Sigmoid colon (tissue), 7 donors: Measurements from ENCODE around the gene UBE2E3. TPM values are rescaled to one million over a fixed set of nuclear protein-coding genes. Genes with fewer than 3 reads are reported as not detected.

ENCODE experiments used
- DNase-seq: peaks from one replicate; pipeline ENCODE4 v3.0.0-alpha.2; 2019
- H3K27ac ChIP-seq, 4 donors: fragments of 200-600 bp; sonication (generic); one replicate each; pipeline ENCODE4 v1.5.1; 2016 to 2019; ENCODE audit warnings: mild to moderate bottlenecking in 1 of 4
- H3K27me3 ChIP-seq, 3 donors: fragments of 200-600 bp; sonication (generic); one replicate each; pipeline ENCODE4 v1.5.1; 2019; ENCODE audit warnings: mild to moderate bottlenecking in 1 of 3
- H3K36me3 ChIP-seq, 4 donors: fragments of 200-600 bp; sonication (generic); one replicate each; pipeline ENCODE4 v1.5.1; 2016 to 2019
- H3K4me1 ChIP-seq, 4 donors: fragments of 200-600 bp; sonication (generic); one replicate each; pipeline ENCODE4 v1.5.1; 2017 to 2019
- H3K4me3 ChIP-seq, 4 donors: fragments of 200-600 bp; sonication (generic); one replicate each; pipeline ENCODE4 v1.5.1; 2017 to 2019; ENCODE audit warnings: mild to moderate bottlenecking in 2 of 4, moderate library complexity in 1 of 4
- H3K9me3 ChIP-seq, 4 donors: fragments of 200-600 bp in 3 of 4; sonication (generic) in 3 of 4; one replicate each; pipeline versions ENCODE4 v1.5.1 to v1.6.1; 2013 to 2019
- EP300 ChIP-seq, 4 donors: sonication (generic); formaldehyde crosslinking; IDR thresholded peaks; one replicate each; pipeline ENCODE4 v1.6.1; 2017; ENCODE audit warnings: antibody characterized with exemption in 4 of 4
- POLR2A ChIP-seq, 2 donors: fragments of 450-650 bp; IDR thresholded peaks; one replicate each; pipeline ENCODE4 v1.6.1; 2016; ENCODE audit warnings: antibody characterized with exemption in 2 of 2, mild to moderate bottlenecking in 2 of 2, moderate library complexity in 2 of 2
- POLR2AphosphoS5 ChIP-seq, 4 donors: sonication (generic); formaldehyde crosslinking; IDR thresholded peaks; one replicate each; pipeline ENCODE4 v1.6.1; 2017; ENCODE audit warnings: antibody characterized with exemption in 4 of 4
- WGBS, 2 donors: extraction: QIAGEN DNeasy Blood & Tissue Kit; methylation state at CpG; one replicate each; pipeline ENCODE4 v1.1.7; 2013; 5-methylcytosine and 5-hydroxymethylcytosine counted together
- intact Hi-C: fragments of 100-400 bp; cut with DNase I; formaldehyde crosslinking; loops from one replicate; pipeline ENCODE4 v1.15.1; 2023
- polyA plus RNA-seq, 3 donors: library from polyadenylated mRNA; stranded (reverse); fragments of 200-250 nt; gene quantifications; one replicate each; pipeline ENCODE4 v1.2.3, GENCODE V29; 2013
- total RNA-seq, 4 donors: library from RNA; depleted of rRNA; stranded (reverse); fragments of >200 nt; gene quantifications; one replicate each; pipeline ENCODE4 v1.1.0, GENCODE V29; 2016
- TF ChIP-seq, protein P1 (sequence below), 4 experiments: fragments of 450-650 bp in 3 of 4; fragments of 200-600 bp in 1 of 4; IDR thresholded peaks; one replicate each; pipeline ENCODE4 v1.5.1; 2016 to 2019; ENCODE audit warnings: antibody characterized with exemption in 4 of 4, mild to moderate bottlenecking in 3 of 4, moderate library complexity in 2 of 4
- donor health status: healthy with polysubstance abuse.
- donor health status: Bipolar disorder and iron deficiency.
- donor health status: healthy.

UBE2E3 gene
- total and polyA plus RNA-seq, 7 donors = 37.5 to 108 (median 48.2) TPM

- intact Hi-C loops = loop anchor here (10.0 kb wide), 1 partner anchor 357 kb away; no protein-coding TSS in a partner anchor
- Histone ChIP-seq H3K27ac (no peak overlapping the region), H3K36me3 (no peaks in the 10 kb centered on the region), H3K4me1 (no peaks in the 10 kb centered on the region), H3K27me3 (no peaks in the 10 kb centered on the region), H3K9me3 (no peaks in the 10 kb centered on the region), H3K4me3 (no peak overlapping the region)
- DNase-seq = no peak
- TF ChIP-seq, protein P1, sequence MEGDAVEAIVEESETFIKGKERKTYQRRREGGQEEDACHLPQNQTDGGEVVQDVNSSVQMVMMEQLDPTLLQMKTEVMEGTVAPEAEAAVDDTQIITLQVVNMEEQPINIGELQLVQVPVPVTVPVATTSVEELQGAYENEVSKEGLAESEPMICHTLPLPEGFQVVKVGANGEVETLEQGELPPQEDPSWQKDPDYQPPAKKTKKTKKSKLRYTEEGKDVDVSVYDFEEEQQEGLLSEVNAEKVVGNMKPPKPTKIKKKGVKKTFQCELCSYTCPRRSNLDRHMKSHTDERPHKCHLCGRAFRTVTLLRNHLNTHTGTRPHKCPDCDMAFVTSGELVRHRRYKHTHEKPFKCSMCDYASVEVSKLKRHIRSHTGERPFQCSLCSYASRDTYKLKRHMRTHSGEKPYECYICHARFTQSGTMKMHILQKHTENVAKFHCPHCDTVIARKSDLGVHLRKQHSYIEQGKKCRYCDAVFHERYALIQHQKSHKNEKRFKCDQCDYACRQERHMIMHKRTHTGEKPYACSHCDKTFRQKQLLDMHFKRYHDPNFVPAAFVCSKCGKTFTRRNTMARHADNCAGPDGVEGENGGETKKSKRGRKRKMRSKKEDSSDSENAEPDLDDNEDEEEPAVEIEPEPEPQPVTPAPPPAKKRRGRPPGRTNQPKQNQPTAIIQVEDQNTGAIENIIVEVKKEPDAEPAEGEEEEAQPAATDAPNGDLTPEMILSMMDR (IDR thresholded peaks at IDR 0.05) = no peak
- no peak for TF ChIP-seq POLR2AphosphoS5 (IDR thresholded peaks at IDR 0.05)
- no peak for TF ChIP-seq EP300 (IDR thresholded peaks at IDR 0.05)
- TF ChIP-seq POLR2A (IDR thresholded peaks at IDR 0.05) = no peak
- WGBS, 2 donors = 87 to 90% methylated on average over 1 of the region's 1 CpG
Measured at GRCh38 chr2:181107628-181107945, 127.2 kb downstream of the UBE2E3 start.

- Histone ChIP-seq H3K27me3 (no peaks in the 10 kb centered on the region), H3K27ac (no peak overlapping the region), H3K4me3 (no peak overlapping the region), H3K36me3 (no peaks in the 10 kb centered on the region), H3K4me1 (no peaks in the 10 kb centered on the region), H3K9me3 (no peaks in the 10 kb centered on the region)
- 94 to 95% methylated on average over 2 of the region's 2 CpGs for WGBS, 2 donors
- DNase-seq = no peak
- TF ChIP-seq, protein P1 (IDR thresholded peaks at IDR 0.05) = no peak
- TF ChIP-seq POLR2A (IDR thresholded peaks at IDR 0.05) = no peak
- intact Hi-C loops = no loop called here
Measured at GRCh38 chr2:181111059-181111458, 130.7 kb downstream of the UBE2E3 start.

DNA sequence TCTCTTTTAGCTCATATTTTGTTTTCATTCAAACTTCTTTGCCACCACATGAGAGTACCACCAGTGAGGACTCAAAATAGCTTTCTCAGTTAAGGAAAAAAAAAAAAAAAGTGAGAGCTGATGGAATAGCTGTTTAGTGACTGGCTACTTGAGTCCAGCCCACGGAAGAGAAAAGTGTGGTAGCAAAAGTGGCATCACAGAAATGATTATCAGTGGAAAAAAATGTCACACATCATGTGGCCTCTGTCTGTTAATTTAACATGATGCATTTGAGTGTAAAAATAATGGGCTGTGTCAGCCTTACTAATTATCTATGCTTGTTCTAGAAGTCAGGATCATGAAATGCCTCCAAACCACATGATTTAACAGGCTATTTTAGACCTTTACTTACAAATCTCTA, 132.5 kb downstream of the UBE2E3 start:
- H3K27me3 ChIP-seq = no peaks in the 10 kb centered on the region
- intact Hi-C loops = no loop called here
- no peak for DNase-seq
- no peak overlapping the region for H3K4me3 ChIP-seq
- TF ChIP-seq, protein P1 (IDR thresholded peaks at IDR 0.05) = no peak
- no peak for TF ChIP-seq EP300 (IDR thresholded peaks at IDR 0.05)
- H3K36me3 ChIP-seq = no peaks in the 10 kb centered on the region
- H3K27ac ChIP-seq = no peak overlapping the region
- no peaks in the 10 kb centered on the region for H3K4me1 ChIP-seq
- 88 to 89% methylated on average over 1 of the region's 1 CpG for WGBS, 2 donors
- H3K9me3 ChIP-seq = no peaks in the 10 kb centered on the region
